RPMI7951 (cell line): Measurements from ENCODE around the gene LMNA. TPM values are rescaled to one million over a fixed set of nuclear protein-coding genes. Genes with fewer than 3 reads are reported as not detected.
"Not testable (repeated sequence)": the region's sequence is repeated elsewhere in the genome, so short reads cannot be mapped to it uniquely, and the experiment has no call there.

ENCODE experiments used
- DNase-seq: peaks from one replicate; pipeline ENCODE4 v3.0.0-alpha.2; 2012; ENCODE audit warnings: low read depth
- total RNA-seq: library from RNA; depleted of rRNA; stranded (reverse); fragments of >200 nt; shearing (Covaris generic); gene quantifications from 2 replicates; pipeline ENCODE4 v1.2.3, GENCODE V29; 2014

LMNA gene
- total RNA-seq, 1 experiment from 2014 or later = 919 TPM

GRCh38 chr1:156104861-156105832, 9.4 kb upstream of the LMNA start:
- no peak for DNase-seq

- no peak for DNase-seq
Observed at GRCh38 chr1:156106624-156107488, 7.7 kb upstream of the LMNA start.

- DNase-seq = no peak
Observed at GRCh38 chr1:156108057-156108456, 6.5 kb upstream of the LMNA start.

DNA sequence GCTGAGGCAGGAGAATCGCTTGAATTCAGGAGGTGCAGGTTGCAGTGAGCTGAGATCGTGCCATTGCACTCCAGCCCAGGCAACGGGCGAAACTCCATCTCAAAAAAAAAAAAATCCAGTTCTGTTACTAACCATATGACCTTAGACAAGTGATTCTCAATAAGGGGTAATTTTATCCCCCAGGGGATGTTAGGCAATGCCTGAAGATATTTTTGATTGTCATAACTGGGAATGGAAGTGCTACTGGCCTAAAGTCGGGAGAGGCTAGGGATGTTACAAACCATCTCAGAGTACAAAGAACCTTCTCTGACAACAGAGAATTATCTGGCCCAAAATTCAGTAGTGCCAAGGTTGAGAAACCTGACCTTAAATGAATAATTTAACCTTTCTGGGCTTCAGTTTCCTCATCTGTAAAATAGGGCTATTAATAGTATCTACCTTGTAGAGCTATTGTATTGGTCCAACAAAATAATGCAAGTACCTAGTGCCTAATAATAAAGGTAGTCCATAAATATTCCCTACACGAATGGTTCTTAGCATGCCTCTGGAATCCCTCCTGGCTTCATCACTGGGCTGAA, 5.8 kb upstream of the LMNA start:
- no peak for DNase-seq

- no peak for DNase-seq
Observed at GRCh38 chr1:156110252-156110651, 4.3 kb upstream of the LMNA start.

- DNase-seq = peak; percentile 57
Observed at GRCh38 chr1:156111355-156111962, 3.1 kb upstream of the LMNA start.

DNA sequence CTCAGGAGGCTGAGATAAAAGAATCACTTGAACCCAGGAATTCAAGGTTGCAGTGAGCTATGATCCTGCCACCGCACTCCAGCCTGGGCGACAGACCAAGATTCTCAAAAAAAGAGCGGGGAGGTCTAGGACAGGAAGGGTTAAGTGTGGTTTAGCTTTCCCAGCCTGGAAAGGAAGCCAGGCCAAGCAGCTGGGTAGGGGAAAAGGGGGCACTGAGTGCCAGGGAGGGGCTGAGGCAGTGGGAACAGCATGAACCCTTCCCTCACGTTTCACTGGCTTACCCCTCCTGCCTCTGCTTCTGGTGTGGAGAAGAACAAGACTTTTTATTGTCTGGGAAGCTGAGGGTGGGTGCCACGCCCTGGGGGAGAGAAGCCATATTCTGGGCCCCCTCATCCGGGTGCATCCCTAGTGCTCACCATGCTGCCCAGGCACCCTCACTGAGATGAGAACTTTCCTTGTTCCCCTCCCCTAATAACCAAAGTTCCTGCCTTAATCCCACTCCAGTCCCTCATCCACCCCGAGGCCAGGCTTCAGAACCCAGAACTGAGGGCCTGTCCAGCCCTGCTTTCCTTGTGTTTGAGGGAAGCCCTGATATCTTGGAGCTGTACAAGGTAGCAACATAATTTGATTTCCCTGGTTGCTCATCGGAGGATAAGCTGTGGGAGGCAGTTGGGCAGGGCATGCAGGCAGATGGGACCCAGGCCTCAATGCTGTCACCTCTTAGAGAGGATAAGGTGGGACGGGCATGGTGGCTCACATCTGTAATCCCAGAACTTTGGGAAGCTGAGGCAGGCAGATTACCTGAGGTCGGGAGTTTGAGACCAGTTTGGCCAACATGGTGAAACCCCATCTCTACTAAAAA, 2.0 kb upstream of the LMNA start:
- no peak for DNase-seq

- no peak for DNase-seq
Observed at GRCh38 chr1:156113282-156113950, 1.1 kb upstream of the LMNA start.

DNA sequence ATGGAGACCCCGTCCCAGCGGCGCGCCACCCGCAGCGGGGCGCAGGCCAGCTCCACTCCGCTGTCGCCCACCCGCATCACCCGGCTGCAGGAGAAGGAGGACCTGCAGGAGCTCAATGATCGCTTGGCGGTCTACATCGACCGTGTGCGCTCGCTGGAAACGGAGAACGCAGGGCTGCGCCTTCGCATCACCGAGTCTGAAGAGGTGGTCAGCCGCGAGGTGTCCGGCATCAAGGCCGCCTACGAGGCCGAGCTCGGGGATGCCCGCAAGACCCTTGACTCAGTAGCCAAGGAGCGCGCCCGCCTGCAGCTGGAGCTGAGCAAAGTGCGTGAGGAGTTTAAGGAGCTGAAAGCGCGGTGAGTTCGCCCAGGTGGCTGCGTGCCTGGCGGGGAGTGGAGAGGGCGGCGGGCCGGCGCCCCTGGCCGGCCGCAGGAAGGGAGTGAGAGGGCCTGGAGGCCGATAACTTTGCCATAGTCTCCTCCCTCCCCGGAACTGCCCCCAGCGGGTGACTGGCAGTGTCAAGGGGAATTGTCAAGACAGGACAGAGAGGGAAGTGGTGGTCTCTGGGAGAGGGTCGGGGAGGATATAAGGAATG, 505 bp downstream of the LMNA start:
- DNase-seq = no peak

GRCh38 chr1:156115514-156116374, 1.2 kb downstream of the LMNA start:
- peak; percentile 87 for DNase-seq

GRCh38 chr1:156116731-156117130, 2.2 kb downstream of the LMNA start:
- DNase-seq = not testable (repeated sequence)

DNA sequence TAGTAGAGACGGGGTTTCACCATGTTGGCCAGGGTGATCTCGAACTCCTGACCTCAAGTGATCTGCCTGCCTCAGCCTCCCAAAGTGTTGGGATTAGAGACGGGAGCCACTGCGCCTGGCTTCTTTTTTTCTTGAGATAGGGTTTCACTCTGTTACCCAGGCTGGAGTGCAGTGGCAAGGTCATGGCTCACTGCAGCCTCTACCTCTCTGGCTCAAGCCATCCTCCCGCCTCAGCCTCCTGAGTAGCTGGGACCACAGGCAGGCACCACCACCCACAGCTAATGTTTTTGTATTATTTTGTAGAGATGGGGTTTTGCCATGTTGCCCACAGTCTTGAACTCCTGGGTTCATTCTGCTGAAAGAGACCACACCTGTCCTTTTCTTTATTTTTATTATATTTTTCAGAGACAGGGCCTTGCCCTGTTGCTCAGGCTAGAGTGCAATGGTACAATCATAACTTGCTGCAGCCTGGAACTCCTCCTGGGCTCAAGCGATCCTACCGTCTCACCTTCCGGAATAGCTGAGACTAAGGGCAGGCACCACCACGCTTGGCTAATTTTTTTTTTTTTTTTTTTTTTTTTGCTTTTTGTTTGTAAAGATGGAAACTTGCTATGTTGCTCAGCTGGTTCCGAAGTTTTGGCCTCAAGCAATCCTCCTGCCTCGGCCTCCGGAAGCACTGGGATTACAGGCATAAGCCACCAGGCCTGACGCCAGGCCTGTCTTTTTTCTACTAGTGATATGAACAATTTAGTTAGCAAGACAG, 3.1 kb downstream of the LMNA start:
- peak; percentile 62 for DNase-seq

DNA sequence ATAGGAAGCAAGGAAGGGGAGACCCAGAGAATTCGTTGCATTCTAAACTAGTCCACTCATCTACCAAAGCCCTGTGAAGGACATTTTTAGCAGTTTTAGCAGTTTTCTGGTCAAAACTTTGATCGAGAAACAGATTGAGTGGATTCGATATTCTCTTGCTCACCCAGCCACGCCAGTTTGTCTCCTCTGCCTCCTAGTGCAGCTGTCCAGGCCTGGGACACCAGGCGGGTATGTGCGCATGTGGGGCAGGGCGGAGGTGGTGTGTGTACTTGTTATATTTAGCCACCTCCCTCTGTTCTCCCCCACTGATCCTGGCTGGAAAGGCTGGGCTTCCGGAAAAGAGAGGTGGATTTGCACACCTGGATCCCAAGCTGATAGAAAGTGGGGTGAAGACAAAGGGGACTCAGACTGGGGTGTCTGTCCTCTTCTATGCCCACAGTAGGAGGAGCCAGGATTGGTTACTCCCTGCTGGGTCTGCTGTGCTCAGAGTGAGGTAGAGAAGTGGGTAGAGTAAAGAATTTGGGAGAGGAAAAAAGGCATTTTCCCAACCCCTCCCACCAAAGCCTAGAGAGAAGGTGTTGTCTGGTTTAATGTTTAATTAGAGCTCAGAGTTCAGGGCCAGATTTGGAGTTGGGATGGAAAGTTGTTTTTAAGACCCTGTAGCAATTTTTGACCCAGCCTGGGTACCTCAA, 3.8 kb downstream of the LMNA start:
- DNase-seq = peak; percentile 61

DNA sequence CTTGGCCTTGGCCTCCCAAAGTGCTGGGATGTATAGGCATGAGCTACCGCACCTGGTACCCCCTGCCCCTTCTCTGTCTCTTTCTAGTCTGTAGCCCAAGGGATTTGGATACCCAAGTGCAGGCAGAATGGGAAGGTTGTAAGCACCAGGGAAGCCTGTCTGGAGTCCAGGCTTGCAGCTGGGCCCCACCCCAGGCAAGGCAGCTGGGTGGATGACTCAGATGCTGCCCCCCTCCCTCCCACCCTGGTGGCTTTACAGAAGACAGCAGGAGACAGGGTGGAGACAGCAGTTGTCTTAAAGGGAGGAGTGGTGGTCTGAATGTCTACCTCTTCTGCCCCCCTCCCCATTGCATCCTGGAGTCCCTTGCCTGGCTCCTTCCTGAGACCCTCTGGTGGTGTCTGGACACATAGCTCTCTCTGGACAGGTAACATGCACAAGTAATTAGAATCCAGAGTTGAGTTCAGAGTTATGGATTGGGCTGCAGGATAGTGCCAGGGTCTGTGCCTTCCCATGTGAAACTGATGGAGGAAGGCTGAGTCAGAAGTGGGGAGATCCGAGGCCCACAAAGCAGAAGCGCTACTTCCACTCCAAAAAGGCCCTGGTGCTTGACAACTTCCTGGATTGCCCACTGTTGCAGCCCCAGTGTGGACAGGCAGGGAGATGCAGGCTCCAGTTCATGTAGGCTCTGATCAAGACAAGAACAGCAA, 5.1 kb downstream of the LMNA start:
- peak; percentile 90 for DNase-seq

GRCh38 chr1:156120318-156120717, 5.8 kb downstream of the LMNA start:
- DNase-seq = no peak

DNA sequence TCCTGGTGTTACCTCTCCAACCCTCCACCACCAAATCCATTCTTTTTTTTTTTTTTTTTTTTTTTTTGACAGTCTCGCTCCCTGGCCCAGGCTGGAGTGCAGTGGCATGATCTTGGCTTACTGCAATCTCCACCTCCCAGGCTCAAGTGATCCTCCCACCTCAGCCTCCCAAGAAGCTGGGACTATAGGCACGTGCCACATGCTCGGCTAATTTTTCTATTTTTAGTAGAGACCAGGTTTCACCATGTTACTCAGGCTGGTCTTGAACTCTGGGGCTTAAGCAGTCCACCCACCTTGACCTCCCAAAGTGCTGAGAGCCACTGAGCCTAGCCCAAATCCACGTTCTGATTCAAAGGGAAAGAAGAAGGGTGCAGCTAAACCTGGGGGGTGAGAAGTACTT, 6.5 kb downstream of the LMNA start:
- not testable (repeated sequence) for DNase-seq

- no peak for DNase-seq
Observed at GRCh38 chr1:156121457-156121856, 6.9 kb downstream of the LMNA start.
